GM19239 (cell line): ENCODE data around the gene KRT1.
"Not testable (repeated sequence)": the region's sequence is repeated elsewhere in the genome, so short reads cannot be mapped to it uniquely, and the experiment has no call there.

Experiments
- DNase-seq: peaks from one replicate; pipeline ENCODE4 v3.0.0; 2011; ENCODE audit warnings: low spot score; ENCODE audit not compliant: insufficient read length
- FAIRE-seq: peaks from 2 replicates; lab custom pipeline; 2011; peaks lifted over from hg19 to GRCh38; lab: Jason Lieb, UNC

Gene KRT1

GRCh38 chr12:52680363-52680762 lies at the start of gene KRT1:
TSS of gene KRT1 (minus strand) at chr12:52680407. CDS start at chr12:52680348, 59 bp downstream.
- no peak for FAIRE-seq
- no peak for DNase-seq

GRCh38 chr12:52729147-52729546 lies 48.9 kb upstream of the KRT1 start:
- no peak for FAIRE-seq

DNA sequence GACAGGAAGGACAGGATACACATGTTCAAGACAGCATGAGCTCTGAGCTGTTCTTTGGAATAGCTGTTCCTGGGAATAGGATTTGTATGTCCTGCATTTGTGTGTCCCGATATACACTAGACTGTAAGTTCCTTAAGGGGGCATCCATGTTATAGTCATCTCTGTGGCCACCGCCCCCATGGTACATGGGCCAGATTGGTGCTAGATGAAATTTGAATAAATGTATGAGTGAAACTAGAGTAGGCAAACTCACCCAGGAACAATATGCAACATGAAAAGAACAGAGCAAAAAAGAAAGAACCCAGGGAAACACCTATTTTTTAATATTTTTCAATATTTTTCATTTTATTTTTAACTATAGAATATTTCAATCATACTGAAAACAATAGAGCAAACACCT lies 48.2 kb upstream of the KRT1 start:
- DNase-seq: no peak

More at GRCh38 chr12:52729147-52729546, 48.9 kb upstream of the KRT1 start:
- no peak for DNase-seq

GRCh38 chr12:52727037-52727436 lies 46.8 kb upstream of the KRT1 start:
- DNase-seq (no peak), FAIRE-seq (no peak)

More for the DNA sequence above, 48.2 kb upstream of the KRT1 start:
- FAIRE-seq: no peak

DNA sequence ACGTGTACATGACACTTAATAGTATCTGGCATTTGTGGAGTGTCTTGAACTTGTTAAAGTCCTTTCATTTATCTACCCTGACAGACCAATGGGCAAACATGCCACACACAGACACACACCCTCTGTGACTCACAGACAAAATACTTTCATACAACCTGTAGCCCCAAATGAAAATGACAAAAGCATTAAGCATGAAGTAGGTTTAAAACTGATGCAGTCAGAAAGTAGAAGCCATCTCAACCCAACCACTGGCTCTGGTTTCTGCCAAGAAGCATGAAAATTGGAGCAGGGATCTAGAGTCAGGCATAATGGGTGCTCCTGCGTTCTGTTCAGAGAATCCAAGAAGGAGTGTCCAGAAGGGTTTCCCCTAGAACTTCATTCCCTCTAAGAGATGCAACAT lies 46.2 kb upstream of the KRT1 start:
- FAIRE-seq (no peak), DNase-seq (no peak)

DNA sequence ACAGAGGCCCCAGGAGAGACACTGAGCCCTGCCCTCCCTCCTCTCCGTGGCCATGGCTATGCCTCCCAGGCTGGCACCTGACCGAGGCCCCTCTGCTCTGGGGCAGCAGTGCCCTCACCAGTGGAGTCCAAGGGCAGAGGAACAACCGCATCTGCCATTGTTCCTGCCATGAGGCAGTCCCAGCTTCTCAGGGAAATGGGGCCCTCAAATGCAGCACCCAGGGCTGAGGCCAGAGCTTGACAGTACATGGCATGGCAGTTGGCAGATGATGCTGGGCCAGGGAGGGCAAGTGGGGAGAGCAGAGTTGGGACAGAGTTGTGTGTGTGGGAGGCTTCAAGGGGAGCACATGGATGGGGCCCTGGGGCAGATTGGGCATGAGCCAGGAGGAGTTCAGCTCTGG lies 44.2 kb upstream of the KRT1 start:
- no peak for DNase-seq
- no peak for FAIRE-seq

GRCh38 chr12:52722680-52723079 lies 42.5 kb upstream of the KRT1 start:
- FAIRE-seq: no peak
- DNase-seq: no peak

- DNase-seq (no peak), FAIRE-seq (no peak)
Measured at GRCh38 chr12:52721838-52722470, 41.7 kb upstream of the KRT1 start.

- DNase-seq (no peak), FAIRE-seq (no peak)
Measured at GRCh38 chr12:52720365-52720886, 40.2 kb upstream of the KRT1 start.

DNA sequence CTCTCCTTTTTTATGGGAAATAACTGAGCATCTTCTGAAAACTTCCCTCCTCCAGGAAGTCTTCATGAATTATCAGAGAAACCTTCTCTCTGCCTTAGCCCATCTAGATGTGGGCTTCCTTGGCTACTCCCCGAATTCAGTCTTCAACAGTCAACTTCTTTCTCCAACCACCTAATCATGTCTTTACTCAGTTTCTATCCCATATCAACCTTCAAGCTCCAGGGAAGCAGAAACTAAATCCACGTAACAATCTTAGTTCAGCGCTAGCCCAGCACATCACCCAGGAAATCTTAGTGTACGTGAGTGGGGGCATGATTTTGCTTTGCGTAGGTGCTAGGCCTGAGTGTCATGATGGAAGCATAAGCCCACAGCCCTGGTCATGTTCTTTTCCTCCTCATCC lies 35.9 kb upstream of the KRT1 start:
- no peak for DNase-seq
- no peak for FAIRE-seq

GRCh38 chr12:52715416-52715815 lies 35.2 kb upstream of the KRT1 start:
- DNase-seq (no peak), FAIRE-seq (no peak)

GRCh38 chr12:52714887-52715281 lies 34.7 kb upstream of the KRT1 start:
- FAIRE-seq (no peak), DNase-seq (no peak)

DNA sequence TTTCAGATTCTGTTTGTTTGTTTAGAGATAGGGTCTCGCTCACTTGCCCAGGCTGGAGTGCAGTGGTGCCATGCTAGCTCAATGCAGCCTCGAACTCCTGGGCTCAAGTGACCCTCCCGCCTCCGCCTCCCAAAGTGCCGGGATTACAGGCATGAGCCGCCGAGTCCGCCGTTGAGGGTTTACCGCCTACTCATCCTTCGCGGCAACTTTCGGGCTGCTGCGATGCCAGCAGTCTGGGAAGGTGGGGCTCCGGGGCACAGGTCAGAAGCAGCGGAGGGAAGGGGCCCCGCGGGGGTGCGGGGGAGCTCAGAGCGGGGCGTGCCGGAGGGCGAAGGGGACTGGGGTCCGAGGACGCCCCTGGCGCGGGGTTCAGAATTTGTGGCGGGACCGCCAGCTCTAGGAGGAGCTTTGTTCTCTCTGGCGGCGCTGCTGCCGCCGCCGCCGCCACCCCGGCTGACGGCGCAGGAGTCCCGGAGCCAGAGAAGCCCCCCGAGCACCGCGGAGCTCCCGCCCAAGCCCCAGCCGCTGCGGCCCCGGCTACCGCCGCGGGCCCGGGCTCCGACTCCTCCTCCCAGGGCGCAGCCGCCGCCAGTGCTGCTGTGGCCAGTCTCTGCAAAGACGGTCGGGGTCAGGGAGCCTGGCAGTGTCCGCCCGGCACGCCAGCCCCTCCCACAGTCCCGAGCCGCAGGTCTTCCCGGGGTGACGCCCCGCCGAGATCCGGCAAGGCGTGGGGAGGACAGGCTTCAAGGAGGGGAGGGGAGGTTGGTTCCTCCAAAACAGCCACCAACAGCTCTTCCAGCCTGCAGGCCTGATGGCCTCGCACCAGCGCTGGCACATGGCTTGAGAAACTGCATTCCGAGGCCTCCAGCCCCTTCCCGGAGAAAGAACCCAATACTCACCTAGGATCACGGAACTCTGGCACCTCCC lies 34.0 kb upstream of the KRT1 start:
- no peak for FAIRE-seq
- no peak for DNase-seq

- FAIRE-seq: not testable (repeated sequence)
Measured at GRCh38 chr12:52712122-52712521, 31.9 kb upstream of the KRT1 start.

DNA sequence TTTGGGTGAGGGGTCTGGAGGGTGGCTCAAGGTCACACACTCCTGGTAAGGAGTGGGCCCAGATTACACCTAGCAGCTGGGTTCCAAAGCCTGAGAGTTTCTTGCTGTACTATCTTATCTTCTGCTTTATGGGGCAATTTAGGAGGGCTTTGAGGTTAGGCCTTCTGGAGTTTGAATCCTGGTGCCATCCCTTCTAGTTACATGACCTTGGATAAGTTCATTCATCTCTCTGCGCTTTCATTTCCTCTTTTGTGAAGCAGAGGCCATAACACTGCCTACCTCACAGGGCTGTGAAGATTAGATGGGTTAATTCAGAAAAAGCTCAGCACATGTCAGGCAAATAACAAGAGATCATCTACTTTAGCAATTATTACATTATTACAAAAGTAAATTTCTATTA lies 30.5 kb upstream of the KRT1 start:
- FAIRE-seq (no peak), DNase-seq (no peak)

More at GRCh38 chr12:52712122-52712521, 31.9 kb upstream of the KRT1 start:
- not testable (repeated sequence) for DNase-seq

DNA sequence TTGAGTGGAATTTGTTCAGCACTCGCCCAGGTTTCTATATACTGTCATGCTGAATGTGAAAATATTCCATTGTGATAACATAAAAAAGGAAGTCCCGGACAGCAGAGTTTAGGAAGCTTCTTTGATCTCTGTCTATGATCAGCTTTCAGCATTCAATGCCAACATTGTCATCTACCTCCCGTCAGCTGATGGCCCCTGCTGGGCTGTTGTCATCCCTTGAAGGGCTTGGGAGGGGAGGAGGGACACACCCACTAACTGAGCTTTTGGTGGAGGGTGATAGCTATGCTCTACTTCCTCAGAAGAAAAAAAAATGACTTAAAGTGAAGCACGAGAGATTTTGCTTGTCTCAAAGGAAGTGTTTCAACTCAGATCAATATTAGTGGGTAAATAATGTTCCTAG lies 27.8 kb upstream of the KRT1 start:
- DNase-seq: no peak
- no peak for FAIRE-seq

- no peak for DNase-seq
- FAIRE-seq: no peak
Measured at GRCh38 chr12:52704464-52704863, 24.3 kb upstream of the KRT1 start.

GRCh38 chr12:52703878-52704277 lies 23.7 kb upstream of the KRT1 start:
- no peak for DNase-seq
- no peak for FAIRE-seq

GRCh38 chr12:52703424-52703823 lies 23.2 kb upstream of the KRT1 start, which contains the start of gene KRT77:
TSS of gene KRT77 (minus strand) at chr12:52703524. CDS start at chr12:52703434, 90 bp downstream.
- DNase-seq (no peak), FAIRE-seq (no peak)

GRCh38 chr12:52702338-52702737 lies 22.1 kb upstream of the KRT1 start:
- FAIRE-seq (no peak), DNase-seq (no peak)

GRCh38 chr12:52701281-52701680 lies 21.1 kb upstream of the KRT1 start:
- FAIRE-seq: no peak

More at GRCh38 chr12:52701281-52701680, 21.1 kb upstream of the KRT1 start:
- DNase-seq: no peak
